ENCODE data around the gene FYTTD1.

- TF ChIP-seq CTCF (conservative IDR thresholded peaks at IDR 0.05; ENCODE audit: low read length) (no peak), EZH2phosphoT487 (IDR thresholded peaks at IDR 0.05; ENCODE audit: borderline replicate concordance, low read depth, low read length) (no peak)
Observed at GRCh38 chr3:197722734-197723133, 26.9 kb upstream of the FYTTD1 start.
